ENCODE measurements around the gene CDH4. TPM values are rescaled to one million over a fixed set of nuclear protein-coding genes. Genes with fewer than 3 reads are reported as not detected.

Gene CDH4
- total RNA-seq, 1 experiment from 2014 or later = not detected

DNA sequence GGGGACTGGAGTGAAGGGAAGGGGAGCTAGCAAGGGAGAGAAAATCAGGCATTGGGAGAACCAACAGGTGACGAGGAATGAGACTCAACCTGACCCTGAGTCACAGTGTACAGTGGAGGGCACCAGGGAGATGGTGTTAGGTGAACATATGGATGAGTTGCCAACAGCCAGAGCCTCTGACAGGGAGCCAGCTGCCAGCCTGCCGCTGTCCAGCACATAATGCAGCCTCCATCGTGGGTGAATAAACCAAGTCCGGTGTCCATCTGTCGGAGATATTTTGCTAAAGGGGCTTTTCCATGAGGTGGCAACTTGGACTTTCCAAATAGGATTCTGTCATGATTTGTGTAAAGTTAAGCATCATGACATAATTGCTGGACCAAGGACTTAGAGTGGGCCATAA lies 88.1 kb downstream of the CDH4 start:
- Histone ChIP-seq H3K9me3 (no peaks in the 10 kb centered on the region; the same call in 1 of the 2 replicates), H3K4me1 (no peaks in the 10 kb centered on the region), H3K27me3 (replicated peaks; ENCODE audit: control insufficient read depth, insufficient read depth, low read length) (no peaks in the 10 kb centered on the region), H3K4me3 (ENCODE audit: low read depth, low read length) (no peak overlapping the region), H3K36me3 (ENCODE audit: control insufficient read depth, insufficient read depth, low read length) (no peaks in the 10 kb centered on the region)
- no TSS peak for BruUV-seq (replicated peaks)
- Mint-ChIP-seq H3K27me3 (ENCODE audit: insufficient read depth, unreplicated experiment) (peaks cover 36% of the 10 kb centered on the region), H3K27ac (ENCODE audit: unreplicated experiment) (no peak overlapping the region), H3K4me3 (ENCODE audit: unreplicated experiment) (no peak overlapping the region), H3K36me3 (ENCODE audit: insufficient read depth, unreplicated experiment) (no peaks in the 10 kb centered on the region), H3K4me1 (ENCODE audit: low read depth, unreplicated experiment) (no peaks in the 10 kb centered on the region), H3K9me3 (ENCODE audit: unreplicated experiment) (no peaks in the 10 kb centered on the region)
- intact Hi-C loops (cut with micrococcal nuclease; ENCODE audit: unreplicated experiment) = no loop called here
- DNase-seq = no peak
- ChIA-PET CTCF (no interaction called here), POLR2A (no interaction called here)
- no peak for TF ChIP-seq CTCF (IDR thresholded peaks at IDR 0.05; ENCODE audit: insufficient read depth in 1 of 2, low read depth in 1 of 2, low read length in 1 of 2, severe bottlenecking in 1 of 2, unreplicated experiment in 1 of 2)

DNA sequence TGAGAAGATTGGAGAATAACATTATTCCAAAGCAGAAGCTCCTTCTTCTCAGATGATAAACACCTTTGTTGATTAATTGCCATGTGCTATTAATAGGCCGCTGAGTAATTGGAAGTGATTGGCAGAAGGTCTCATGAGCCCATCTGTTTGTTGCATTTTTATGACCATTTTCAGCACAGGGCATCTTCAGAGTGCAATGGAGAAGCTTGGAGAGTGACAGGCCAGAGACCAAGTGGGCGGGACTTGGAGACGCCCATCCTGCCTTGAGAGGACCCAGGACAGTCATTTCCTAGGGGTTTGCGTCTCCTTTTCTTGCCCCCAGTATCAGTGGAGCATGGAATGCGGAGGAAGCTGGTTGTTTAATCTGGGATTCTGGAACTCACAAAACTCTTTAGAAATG lies 89.5 kb downstream of the CDH4 start:
- POLR2A ChIA-PET = no interaction called here
- no TSS peak for BruUV-seq (replicated peaks)

GRCh38 chr20:61343934-61344333 lies 91.9 kb downstream of the CDH4 start:
- Histone ChIP-seq H3K4me1 (no peaks in the 10 kb centered on the region), H3K9me3 (no peaks in the 10 kb centered on the region; the same call in 1 of the 2 replicates), H3K36me3 (ENCODE audit: control insufficient read depth, insufficient read depth, low read length) (no peaks in the 10 kb centered on the region), H3K27me3 (replicated peaks; ENCODE audit: control insufficient read depth, insufficient read depth, low read length) (no peaks in the 10 kb centered on the region), H3K4me3 (ENCODE audit: low read depth, low read length) (no peak overlapping the region)
- no TSS peak for BruUV-seq (replicated peaks)
- Mint-ChIP-seq H3K4me1 (ENCODE audit: low read depth, unreplicated experiment) (no peaks in the 10 kb centered on the region), H3K36me3 (ENCODE audit: insufficient read depth, unreplicated experiment) (no peaks in the 10 kb centered on the region), H3K9me3 (ENCODE audit: unreplicated experiment) (no peaks in the 10 kb centered on the region), H3K27me3 (ENCODE audit: insufficient read depth, unreplicated experiment) (peaks cover 45% of the 10 kb centered on the region), H3K27ac (ENCODE audit: unreplicated experiment) (no peak overlapping the region), H3K4me3 (ENCODE audit: unreplicated experiment) (no peak overlapping the region)
- TF ChIP-seq CTCF (IDR thresholded peaks at IDR 0.05; ENCODE audit: insufficient read depth in 1 of 2, low read depth in 1 of 2, low read length in 1 of 2, severe bottlenecking in 1 of 2, unreplicated experiment in 1 of 2) = no peak
- CTCF ChIA-PET = no interaction called here
- no peak for DNase-seq
- intact Hi-C loops (cut with micrococcal nuclease; ENCODE audit: unreplicated experiment) = no loop called here
- POLR2A ChIA-PET = no interaction called here

More for the DNA sequence above, 89.5 kb downstream of the CDH4 start:
- Histone ChIP-seq H3K4me3 (ENCODE audit: low read depth, low read length) (no peak overlapping the region), H3K36me3 (ENCODE audit: control insufficient read depth, insufficient read depth, low read length) (no peaks in the 10 kb centered on the region), H3K27me3 (replicated peaks; ENCODE audit: control insufficient read depth, insufficient read depth, low read length) (no peaks in the 10 kb centered on the region), H3K4me1 (no peaks in the 10 kb centered on the region), H3K9me3 (no peaks in the 10 kb centered on the region; the same call in 1 of the 2 replicates)
- no peak for TF ChIP-seq CTCF (IDR thresholded peaks at IDR 0.05; ENCODE audit: insufficient read depth in 1 of 2, low read depth in 1 of 2, low read length in 1 of 2, severe bottlenecking in 1 of 2, unreplicated experiment in 1 of 2)
- H3K4me3 Mint-ChIP-seq (ENCODE audit: unreplicated experiment) = no peak overlapping the region
- peaks cover 37% of the 10 kb centered on the region for H3K27me3 Mint-ChIP-seq (ENCODE audit: insufficient read depth, unreplicated experiment)
- no peaks in the 10 kb centered on the region for H3K9me3 Mint-ChIP-seq (ENCODE audit: unreplicated experiment)
- H3K27ac Mint-ChIP-seq (ENCODE audit: unreplicated experiment) = no peak overlapping the region
- CTCF ChIA-PET = no interaction called here
- no peak for DNase-seq
- intact Hi-C loops (cut with micrococcal nuclease; ENCODE audit: unreplicated experiment) = no loop called here
- no peaks in the 10 kb centered on the region for H3K4me1 Mint-ChIP-seq (ENCODE audit: low read depth, unreplicated experiment)
- no peaks in the 10 kb centered on the region for H3K36me3 Mint-ChIP-seq (ENCODE audit: insufficient read depth, unreplicated experiment)
